GM12873 (cell line): Measurements from ENCODE around the gene KPNA1.

ENCODE experiments used
- TF ChIP-seq, protein P1 (sequence below): IDR thresholded peaks from 2 replicates; pipeline ENCODE4 v1.5.1; 2012; ENCODE audit warnings: low read depth, mild to moderate bottlenecking, moderate library complexity, low read length, control low read depth; ENCODE audit not compliant: insufficient read depth; ENCODE audit errors: missing control alignments

The KPNA1 gene

DNA sequence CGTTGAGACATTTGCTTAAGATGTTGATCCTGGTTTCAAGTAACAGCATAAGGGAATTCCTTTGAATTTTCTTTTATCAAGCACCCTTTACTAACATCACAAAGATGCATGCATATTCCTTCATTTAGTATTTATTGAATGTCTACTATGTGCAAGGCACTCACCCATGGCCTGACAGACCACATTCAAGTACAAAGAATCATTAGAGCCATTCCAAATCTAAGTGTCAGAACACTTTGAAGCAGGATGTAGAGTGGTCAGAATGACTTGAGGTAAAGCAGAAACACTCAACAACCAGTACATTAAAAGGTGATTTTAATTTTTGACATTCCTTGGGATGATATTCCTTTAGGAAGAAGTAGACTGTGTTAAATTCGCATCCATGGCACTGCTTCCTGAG is 92.9 kb downstream of the KPNA1 start:
- TF ChIP-seq, protein P1, sequence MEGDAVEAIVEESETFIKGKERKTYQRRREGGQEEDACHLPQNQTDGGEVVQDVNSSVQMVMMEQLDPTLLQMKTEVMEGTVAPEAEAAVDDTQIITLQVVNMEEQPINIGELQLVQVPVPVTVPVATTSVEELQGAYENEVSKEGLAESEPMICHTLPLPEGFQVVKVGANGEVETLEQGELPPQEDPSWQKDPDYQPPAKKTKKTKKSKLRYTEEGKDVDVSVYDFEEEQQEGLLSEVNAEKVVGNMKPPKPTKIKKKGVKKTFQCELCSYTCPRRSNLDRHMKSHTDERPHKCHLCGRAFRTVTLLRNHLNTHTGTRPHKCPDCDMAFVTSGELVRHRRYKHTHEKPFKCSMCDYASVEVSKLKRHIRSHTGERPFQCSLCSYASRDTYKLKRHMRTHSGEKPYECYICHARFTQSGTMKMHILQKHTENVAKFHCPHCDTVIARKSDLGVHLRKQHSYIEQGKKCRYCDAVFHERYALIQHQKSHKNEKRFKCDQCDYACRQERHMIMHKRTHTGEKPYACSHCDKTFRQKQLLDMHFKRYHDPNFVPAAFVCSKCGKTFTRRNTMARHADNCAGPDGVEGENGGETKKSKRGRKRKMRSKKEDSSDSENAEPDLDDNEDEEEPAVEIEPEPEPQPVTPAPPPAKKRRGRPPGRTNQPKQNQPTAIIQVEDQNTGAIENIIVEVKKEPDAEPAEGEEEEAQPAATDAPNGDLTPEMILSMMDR: no peak

DNA sequence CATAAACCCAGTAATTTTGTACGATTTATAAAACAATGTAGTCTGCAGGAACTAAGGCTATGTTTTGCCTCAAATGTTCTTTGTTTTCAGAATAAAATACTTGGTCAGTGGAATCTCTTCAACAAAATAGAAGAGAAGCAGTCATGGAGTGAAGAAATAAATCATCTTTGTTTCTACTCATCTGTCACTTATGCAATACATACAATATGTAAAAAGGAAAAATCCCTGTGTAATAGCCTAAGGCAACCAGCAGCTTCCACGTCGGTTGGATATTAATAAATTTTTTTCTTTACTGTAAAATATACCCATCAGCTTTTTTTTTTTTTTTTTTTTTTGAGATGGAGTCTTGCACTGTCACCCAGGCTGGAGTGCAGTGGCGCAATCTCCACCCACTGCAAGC is 93.6 kb downstream of the KPNA1 start:
- TF ChIP-seq, protein P1: no peak

DNA sequence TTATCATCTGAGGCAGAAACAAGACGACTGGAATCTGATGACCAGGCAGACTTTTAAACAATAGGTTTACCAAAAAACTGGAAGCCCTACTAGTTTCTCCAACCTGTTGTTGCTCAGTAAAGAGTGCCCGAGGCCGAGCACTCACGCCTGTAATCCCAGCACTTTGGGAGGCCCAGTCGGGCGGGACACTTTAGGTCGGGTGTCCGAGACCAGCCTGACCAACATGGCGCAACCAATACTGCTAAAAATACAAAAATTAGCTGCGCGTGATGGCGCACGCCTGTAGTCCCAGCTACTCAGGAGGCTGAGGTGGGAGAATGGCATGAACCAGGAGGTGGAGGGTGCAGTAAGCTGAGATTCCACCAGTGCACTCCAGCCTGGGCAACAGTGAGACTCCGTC is 97.8 kb downstream of the KPNA1 start:
- TF ChIP-seq, protein P1: no peak

DNA sequence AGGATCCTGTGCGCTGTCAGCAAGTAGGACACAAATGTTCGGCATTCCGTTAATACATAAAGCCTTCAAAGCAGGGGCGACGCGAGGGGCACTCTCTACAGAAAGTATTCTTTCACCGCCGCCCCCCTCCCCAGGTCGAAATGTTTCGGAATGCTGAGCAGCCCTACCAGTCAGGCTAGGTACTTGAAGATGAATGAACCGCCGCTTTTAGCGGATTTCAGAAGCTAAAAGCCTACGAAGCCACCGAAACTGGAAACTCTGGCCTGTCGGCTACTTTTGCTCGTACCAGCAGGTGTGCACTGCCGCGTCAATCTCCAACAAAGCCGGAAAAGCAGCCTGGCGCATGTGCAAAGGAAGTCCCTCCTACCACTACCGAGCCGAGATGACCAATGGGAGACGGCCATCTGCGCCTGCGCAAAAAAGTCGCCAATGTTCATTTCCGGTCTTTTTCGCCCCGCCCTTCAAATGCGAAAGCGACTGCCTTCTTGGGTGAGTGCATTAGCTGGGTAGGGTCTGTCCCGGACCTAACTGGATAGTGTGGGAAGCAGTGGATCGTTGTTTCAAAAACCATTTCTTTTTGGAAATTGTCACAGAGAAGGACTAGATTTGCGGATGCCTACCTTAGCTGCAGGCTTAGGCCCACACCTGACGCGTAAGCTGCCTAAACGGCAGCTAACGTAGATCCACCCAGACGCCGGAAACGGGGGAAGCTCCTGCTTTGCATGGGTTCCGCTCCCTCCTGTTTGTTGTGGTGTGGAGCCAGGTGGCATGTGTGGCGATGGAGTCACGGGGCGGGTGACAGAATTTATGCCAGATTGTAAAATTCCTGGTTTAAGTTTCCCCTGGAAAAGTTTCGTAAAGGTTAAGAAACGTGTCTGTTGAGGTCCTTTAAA is 98.7 kb downstream of the KPNA1 start, which contains the start of gene WDR5B:
Gene WDR5B (minus strand): TSS at position 301 of the 893 bp plus-strand sequence. CDS start 534 bp downstream, outside the sequence.
- TF ChIP-seq, protein P1: no peak

DNA sequence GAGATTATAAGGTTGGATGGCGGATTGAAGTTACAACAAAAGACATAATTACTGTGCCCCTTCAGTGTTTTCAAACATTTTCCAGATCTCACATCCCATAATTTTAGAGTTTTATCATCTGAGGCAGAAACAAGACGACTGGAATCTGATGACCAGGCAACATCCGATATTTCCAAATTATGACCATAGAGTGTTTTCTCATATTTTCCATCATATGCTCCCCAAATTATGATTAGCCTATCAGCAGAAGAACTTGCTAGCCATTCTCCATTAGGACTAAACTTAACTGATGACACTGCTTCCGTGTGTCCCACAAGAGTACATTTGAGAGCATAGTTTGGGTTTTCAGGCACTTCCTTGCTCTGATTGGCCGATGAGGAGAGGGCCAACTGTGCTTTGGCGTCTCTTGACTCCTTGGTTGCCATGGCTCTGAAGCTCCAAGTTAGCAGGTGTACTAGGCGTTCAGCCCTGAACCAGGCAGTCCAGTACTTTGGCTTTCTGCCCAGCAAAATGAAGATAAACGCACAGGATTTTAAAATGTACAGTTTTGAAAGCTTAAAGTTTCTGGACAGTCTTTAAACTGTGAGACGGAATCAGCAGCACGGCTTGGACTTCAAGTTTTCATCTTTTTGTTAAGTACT is 99.5 kb downstream of the KPNA1 start:
- TF ChIP-seq, protein P1: no peak

DNA sequence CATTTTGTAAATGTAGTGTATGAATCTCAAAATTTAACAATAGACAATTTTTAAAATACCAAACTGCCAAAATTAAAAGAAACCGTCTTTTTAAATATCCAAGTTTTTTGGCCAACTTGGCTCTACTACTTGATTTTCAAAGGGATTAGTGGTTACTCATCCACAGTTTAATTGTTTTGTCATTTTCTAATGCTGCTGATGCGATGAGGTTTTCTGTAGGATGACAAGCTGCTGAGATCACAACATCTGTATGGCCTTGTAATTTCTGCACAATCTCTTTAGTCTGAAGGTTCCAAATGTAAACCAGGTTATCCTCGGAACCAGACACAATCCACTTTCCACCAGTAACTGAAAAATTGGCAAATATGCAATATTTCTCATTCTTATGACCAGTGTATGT is 100.3 kb downstream of the KPNA1 start:
- TF ChIP-seq, protein P1: no peak

DNA sequence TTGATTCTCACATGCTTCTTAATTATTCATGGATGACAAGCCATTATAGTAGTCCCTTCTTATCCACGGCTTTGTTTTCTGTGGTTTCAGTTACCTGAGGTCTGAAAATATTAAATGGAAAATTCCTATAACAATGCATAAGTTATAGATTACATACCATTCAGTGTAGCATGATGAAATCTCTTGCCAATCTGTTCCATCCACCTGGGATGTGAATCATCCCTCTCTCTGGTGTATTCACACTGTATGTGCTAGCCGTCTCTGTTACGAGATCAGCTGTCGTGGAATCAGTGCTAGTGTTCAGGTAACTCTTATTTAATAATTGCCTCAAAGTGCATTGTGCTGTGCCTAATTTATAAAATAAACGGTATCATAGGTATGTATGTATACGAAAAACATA is 104.1 kb downstream of the KPNA1 start:
- TF ChIP-seq, protein P1: no peak
